Measurements from ENCODE around the gene TLE3. TPM values are rescaled to one million over a fixed set of nuclear protein-coding genes. Genes with fewer than 3 reads are reported as not detected.

TLE3 gene
- total and polyA plus RNA-seq, 10 donors: 23.7 to 141 (median 104) TPM

DNA sequence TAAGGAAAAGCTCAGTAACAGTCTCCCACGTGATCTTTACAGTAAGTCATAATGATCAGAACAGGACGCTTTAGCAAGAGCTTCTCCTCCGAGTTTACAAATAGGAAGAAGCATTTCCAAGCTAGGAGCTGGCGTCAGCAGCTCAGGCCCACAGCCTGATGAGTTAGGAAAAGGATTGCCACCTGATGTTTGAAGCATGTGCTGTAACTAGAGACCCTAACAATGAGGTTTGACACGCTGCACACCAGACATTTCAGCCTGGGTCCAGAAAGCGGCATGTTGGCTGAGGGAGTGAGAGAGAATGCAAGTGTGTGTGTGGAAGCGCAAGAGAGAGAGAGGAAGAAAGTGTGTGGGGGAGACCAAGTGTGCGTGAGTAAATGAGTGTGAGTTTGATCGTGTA is 47.3 kb downstream of the TLE3 start:
- Histone ChIP-seq H3K9me3 (no peaks in the 10 kb centered on the region), H3K27me3 (replicated peaks in 1 of 7) (no peaks in the 10 kb centered on the region), H3K4me3 (no peak overlapping the region), H3K36me3 (peaks cover 10 to 94% (median 76%) of the 10 kb centered on the region in 6 donors), H3K27ac (peak overlapping the region in 1 of 8 donors; percentile 8), H3K4me1 (peaks cover 0 to 23% (median 6%) of the 10 kb centered on the region in 6 donors)
- 81 to 94% (median 92%) methylated on average over 9 of the region's 9 CpGs for WGBS, 5 donors
- intact Hi-C loops (cut with DNase I; ENCODE audit: low total_unique reads): no loop called here
- TF ChIP-seq, protein P1, sequence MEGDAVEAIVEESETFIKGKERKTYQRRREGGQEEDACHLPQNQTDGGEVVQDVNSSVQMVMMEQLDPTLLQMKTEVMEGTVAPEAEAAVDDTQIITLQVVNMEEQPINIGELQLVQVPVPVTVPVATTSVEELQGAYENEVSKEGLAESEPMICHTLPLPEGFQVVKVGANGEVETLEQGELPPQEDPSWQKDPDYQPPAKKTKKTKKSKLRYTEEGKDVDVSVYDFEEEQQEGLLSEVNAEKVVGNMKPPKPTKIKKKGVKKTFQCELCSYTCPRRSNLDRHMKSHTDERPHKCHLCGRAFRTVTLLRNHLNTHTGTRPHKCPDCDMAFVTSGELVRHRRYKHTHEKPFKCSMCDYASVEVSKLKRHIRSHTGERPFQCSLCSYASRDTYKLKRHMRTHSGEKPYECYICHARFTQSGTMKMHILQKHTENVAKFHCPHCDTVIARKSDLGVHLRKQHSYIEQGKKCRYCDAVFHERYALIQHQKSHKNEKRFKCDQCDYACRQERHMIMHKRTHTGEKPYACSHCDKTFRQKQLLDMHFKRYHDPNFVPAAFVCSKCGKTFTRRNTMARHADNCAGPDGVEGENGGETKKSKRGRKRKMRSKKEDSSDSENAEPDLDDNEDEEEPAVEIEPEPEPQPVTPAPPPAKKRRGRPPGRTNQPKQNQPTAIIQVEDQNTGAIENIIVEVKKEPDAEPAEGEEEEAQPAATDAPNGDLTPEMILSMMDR (IDR thresholded peaks at IDR 0.05 in 8 of 11, conservative IDR thresholded peaks at IDR 0.05 in 3 of 11): no peak
- peak in 1 of 3 donors; percentile 25 for TF ChIP-seq POLR2AphosphoS5 (IDR thresholded peaks at IDR 0.05)
- TF ChIP-seq POLR2A (IDR thresholded peaks at IDR 0.05): no peak
- no peak for DNase-seq

DNA sequence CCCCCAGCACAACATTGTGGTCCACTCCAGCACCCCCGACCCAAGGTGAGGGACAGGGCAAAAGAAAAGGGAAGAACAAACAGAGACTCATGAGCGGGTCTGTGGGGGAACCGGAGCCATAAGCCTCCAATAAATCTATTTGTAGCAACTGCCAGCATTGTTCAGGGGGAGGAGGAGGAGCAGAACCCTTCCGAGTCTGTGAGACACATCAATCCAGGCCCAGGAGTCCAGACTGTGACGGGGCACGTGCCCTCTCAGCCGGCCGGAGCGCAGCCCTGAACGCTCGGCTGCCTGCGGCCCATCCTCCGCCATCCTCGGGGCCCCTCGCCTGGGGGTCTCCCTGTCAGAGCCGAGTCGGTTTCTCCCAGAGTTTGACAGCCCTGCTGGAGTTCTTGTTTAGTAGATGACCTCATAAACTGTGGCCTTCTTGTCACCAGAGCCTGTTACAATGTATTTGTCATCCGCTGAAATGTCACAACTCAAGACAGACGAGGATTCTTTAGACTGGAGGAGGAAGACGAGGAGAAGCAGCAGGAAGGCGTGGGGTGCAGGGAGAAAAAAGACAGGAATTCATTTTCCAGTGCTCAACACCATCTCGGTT is 47.9 kb downstream of the TLE3 start:
- DNase-seq: peak; percentile 63
- H3K9me3 ChIP-seq: no peaks in the 10 kb centered on the region
- peaks cover 10 to 87% (median 70%) of the 10 kb centered on the region in 6 donors for H3K36me3 ChIP-seq
- 77 to 94% (median 86%) methylated on average over 22 of the region's 22 CpGs for WGBS, 5 donors
- peaks cover 0 to 23% (median 6%) of the 10 kb centered on the region in 6 donors for H3K4me1 ChIP-seq
- intact Hi-C loops (cut with DNase I; ENCODE audit: low total_unique reads): no loop called here
- TF ChIP-seq, protein P1 (IDR thresholded peaks at IDR 0.05 in 8 of 11, conservative IDR thresholded peaks at IDR 0.05 in 3 of 11): no peak
- peak in 1 of 3 donors; percentile 68 for TF ChIP-seq POLR2AphosphoS5 (IDR thresholded peaks at IDR 0.05)
- no peak overlapping the region for H3K4me3 ChIP-seq
- peak overlapping the region in 1 of 8 donors; percentile 8 for H3K27ac ChIP-seq
- H3K27me3 ChIP-seq (replicated peaks in 1 of 7): no peaks in the 10 kb centered on the region

DNA sequence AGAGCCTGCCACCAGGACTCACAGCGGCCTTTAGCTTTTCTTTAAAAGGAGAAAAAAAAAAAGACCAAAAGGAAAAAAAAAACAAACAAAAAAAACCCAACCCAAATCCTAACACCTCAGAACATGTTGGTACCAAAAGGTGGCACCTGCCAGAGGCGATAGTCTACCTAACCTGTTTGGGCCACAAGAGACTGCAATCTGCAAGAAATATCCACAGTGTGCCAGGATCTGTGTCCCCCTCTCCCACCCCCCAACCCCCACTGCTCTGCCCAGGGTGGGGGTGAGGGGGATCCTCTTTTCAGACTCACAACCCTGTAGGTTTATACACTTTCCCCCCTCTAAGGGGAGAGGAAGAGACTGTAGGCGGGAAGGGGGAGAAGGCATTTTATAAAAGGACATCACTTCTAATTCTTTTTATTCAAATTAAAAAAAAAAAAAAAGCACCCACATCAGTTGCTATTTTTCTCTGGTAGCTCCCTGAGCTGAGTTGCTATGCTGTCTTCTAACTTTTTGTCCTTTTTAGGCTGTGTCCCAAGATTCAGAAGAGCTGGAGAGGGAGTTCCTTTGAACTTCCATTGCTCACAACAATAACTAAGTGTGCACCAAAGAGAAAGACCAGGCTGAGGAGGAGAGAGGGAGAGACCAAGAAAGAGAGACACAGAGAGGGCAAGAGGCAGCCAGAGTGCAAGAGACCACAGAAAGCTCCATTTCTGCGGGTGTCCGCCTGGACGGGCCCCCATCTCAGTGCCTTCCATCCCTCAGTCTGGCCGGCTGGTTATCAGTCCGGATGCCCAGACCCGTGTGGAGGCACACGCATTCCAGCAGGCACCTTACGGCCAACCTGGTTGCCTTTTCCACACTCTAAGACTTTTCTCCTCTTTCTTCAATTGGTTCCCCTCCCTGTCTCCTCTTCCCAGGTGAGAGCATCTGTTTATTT is 48.9 kb downstream of the TLE3 start:
- Histone ChIP-seq H3K36me3 (peaks cover 10 to 84% (median 60%) of the 10 kb centered on the region in 6 donors), H3K27me3 (replicated peaks in 1 of 7) (no peaks in the 10 kb centered on the region), H3K4me3 (no peak overlapping the region), H3K9me3 (no peaks in the 10 kb centered on the region), H3K27ac (peak overlapping the region in 3 of 8 donors; percentile 2 to 35 (median 29)), H3K4me1 (peaks cover 0 to 23% (median 6%) of the 10 kb centered on the region in 6 donors)
- DNase-seq: peak; percentile 68
- intact Hi-C loops (cut with DNase I; ENCODE audit: low total_unique reads): no loop called here
- TF ChIP-seq POLR2A (IDR thresholded peaks at IDR 0.05) (no peak), POLR2AphosphoS5 (IDR thresholded peaks at IDR 0.05) (peak in 1 of 3 donors; percentile 20)
- TF ChIP-seq, protein P1 (IDR thresholded peaks at IDR 0.05 in 8 of 11, conservative IDR thresholded peaks at IDR 0.05 in 3 of 11): no peak
- 92 to 98% (median 94%) methylated on average over 11 of the region's 11 CpGs for WGBS, 5 donors

DNA sequence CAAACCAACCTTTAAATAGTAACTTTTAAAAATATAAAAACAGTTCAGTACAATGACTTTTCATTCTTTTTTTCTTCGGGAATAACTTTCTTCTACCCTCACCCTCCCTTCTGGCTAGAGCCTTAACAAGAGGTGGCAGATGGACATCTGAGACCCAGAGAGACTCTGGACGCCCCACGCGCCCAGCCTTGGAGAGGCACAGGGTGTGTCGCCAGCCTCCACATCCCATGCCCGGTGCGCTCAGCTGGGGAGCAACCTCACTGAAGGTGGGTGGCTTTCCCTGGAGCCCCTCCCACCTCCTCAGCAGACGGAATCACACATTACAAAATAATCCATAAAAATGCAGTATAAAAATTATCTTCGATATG is 49.5 kb downstream of the TLE3 start:
- Histone ChIP-seq H3K9me3 (no peaks in the 10 kb centered on the region), H3K4me3 (no peak overlapping the region), H3K27me3 (replicated peaks in 1 of 7) (no peaks in the 10 kb centered on the region), H3K36me3 (peaks cover 10 to 82% (median 53%) of the 10 kb centered on the region in 6 donors), H3K27ac (peak overlapping the region in 3 of 8 donors; percentile 2 to 51 (median 29)), H3K4me1 (peaks cover 0 to 23% (median 6%) of the 10 kb centered on the region in 6 donors)
- 78 to 90% (median 86%) methylated on average over 9 of the region's 9 CpGs for WGBS, 5 donors
- intact Hi-C loops (cut with DNase I; ENCODE audit: low total_unique reads): no loop called here
- DNase-seq: peak; percentile 57
- no peak for TF ChIP-seq POLR2A (IDR thresholded peaks at IDR 0.05)
- peak in 1 of 3 donors; percentile 59 for TF ChIP-seq POLR2AphosphoS5 (IDR thresholded peaks at IDR 0.05)

All from spleen (tissue), 11 donors.